ENCODE measurements around the gene RPS18. TPM values are rescaled to one million over a fixed set of nuclear protein-coding genes. Genes with fewer than 3 reads are reported as not detected.

RPS18 gene
- total and polyA plus RNA-seq, 9 of the 15 experiments (the other 6 are each of a cell fraction or from before 2014, with no cell fraction given), result 5,023 to 17,516 (median 8,131) TPM

GRCh38 chr6:33313709-33314514, 42.0 kb downstream of the RPS18 start, which contains the start of gene TAPBP (continued):
- TF ChIP-seq ZBTB11 (CRISPR knock-in tag; IDR thresholded peaks at IDR 0.05) (no peak; a peak in 1 of 6 replicates), RBM22 (IDR thresholded peaks at IDR 0.05; ENCODE audit: low read depth, low read length, poor library complexity, severe bottlenecking) (no peak), MYC (IDR thresholded peaks at IDR 0.05; ENCODE audit: low read depth, low read length) (no peak; the same call in 1 of the 2 replicates), MYC (CRISPR knock-in tag; IDR thresholded peaks at IDR 0.05; ENCODE audit: borderline replicate concordance, low read depth) (peak; percentile 33; the same call in 1 of the 2 replicates), HOXB6 (CRISPR knock-in tag; IDR thresholded peaks at IDR 0.05; ENCODE audit: borderline replicate concordance) (no peak; the same call in 1 of the 2 replicates), EP400 (IDR thresholded peaks at IDR 0.05) (peak; percentile 70), TCF3 (CRISPR knock-in tag; IDR thresholded peaks at IDR 0.05) (0 out of 2 replicates have a peak, but pooled peaks have one; percentile 12), ZBTB9 (CRISPR knock-in tag; IDR thresholded peaks at IDR 0.05) (0 out of 2 replicates have a peak, but pooled peaks have one; percentile 42), GATA2 (CRISPR knock-in tag; IDR thresholded peaks at IDR 0.05) (no peak), XRCC4 (IDR thresholded peaks at IDR 0.05; ENCODE audit: extremely low read depth, insufficient read depth, insufficient read length) (no peak), ZNF224 (CRISPR knock-in tag; IDR thresholded peaks at IDR 0.05) (no peak), FOXP4 (CRISPR knock-in tag; IDR thresholded peaks at IDR 0.05; ENCODE audit: borderline replicate concordance) (no peak), ZNF511 (CRISPR knock-in tag; IDR thresholded peaks at IDR 0.05) (no peak; the same call in 1 of the 2 replicates), ZNF830 (CRISPR knock-in tag; IDR thresholded peaks at IDR 0.05) (no peak), ZNF274 (IDR thresholded peaks at IDR 0.05; ENCODE audit: borderline replicate concordance, low read depth, low read length) (no peak), DNMT1 (IDR thresholded peaks at IDR 0.05) (no peak), PRMT5 (CRISPR knock-in tag; IDR thresholded peaks at IDR 0.05) (peak; percentile 41; the same call in 1 of the 2 replicates)
- TF ChIP-seq, protein P1, sequence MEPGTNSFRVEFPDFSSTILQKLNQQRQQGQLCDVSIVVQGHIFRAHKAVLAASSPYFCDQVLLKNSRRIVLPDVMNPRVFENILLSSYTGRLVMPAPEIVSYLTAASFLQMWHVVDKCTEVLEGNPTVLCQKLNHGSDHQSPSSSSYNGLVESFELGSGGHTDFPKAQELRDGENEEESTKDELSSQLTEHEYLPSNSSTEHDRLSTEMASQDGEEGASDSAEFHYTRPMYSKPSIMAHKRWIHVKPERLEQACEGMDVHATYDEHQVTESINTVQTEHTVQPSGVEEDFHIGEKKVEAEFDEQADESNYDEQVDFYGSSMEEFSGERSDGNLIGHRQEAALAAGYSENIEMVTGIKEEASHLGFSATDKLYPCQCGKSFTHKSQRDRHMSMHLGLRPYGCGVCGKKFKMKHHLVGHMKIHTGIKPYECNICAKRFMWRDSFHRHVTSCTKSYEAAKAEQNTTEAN (CRISPR knock-in tag; IDR thresholded peaks at IDR 0.05), result no peak

Data from K562 (cell line).